ENCODE data around the gene LCN1.
A peak's percentile ranks its signal among the peaks of the same experiment; 100 is the strongest.
"Not testable (repeated sequence)": the region's sequence is repeated elsewhere in the genome, so short reads cannot be mapped to it uniquely, and the experiment has no call there.

Gene LCN1

GRCh38 chr9:135549478-135550343 is 28.5 kb downstream of the LCN1 start:
- DNase-seq, result not testable (repeated sequence)

- DNase-seq, result no peak
These were observed 29.2 kb downstream of the LCN1 start for GRCh38 chr9:135550344-135550918.

GRCh38 chr9:135551031-135551430 is 29.8 kb downstream of the LCN1 start:
- DNase-seq, result no peak

- DNase-seq, result no peak
These were observed 30.2 kb downstream of the LCN1 start for GRCh38 chr9:135551456-135551855.

GRCh38 chr9:135552021-135552697 is 30.9 kb downstream of the LCN1 start:
- no peak for DNase-seq

- DNase-seq, result no peak
These were observed 31.5 kb downstream of the LCN1 start for GRCh38 chr9:135552698-135553171.

GRCh38 chr9:135554718-135555117 is 33.5 kb downstream of the LCN1 start:
- DNase-seq, result no peak

GRCh38 chr9:135555203-135555602 is 34.0 kb downstream of the LCN1 start:
- DNase-seq, result no peak

GRCh38 chr9:135555910-135556309 is 34.7 kb downstream of the LCN1 start:
- no peak for DNase-seq

GRCh38 chr9:135559606-135560005 is 38.4 kb downstream of the LCN1 start:
- no peak for DNase-seq

GRCh38 chr9:135561391-135562234 is 40.4 kb downstream of the LCN1 start, which contains the start of gene PAEP:
Gene PAEP (plus strand): TSS chr9:135561756.
- DNase-seq, result no peak

- no peak for DNase-seq
These were observed 41.0 kb downstream of the LCN1 start for GRCh38 chr9:135562235-135562745.

- DNase-seq, result no peak
These were observed 41.8 kb downstream of the LCN1 start for GRCh38 chr9:135563039-135563476.

- no peak for DNase-seq
These were observed 42.6 kb downstream of the LCN1 start for GRCh38 chr9:135563858-135564257.

GRCh38 chr9:135565141-135565628 is 43.9 kb downstream of the LCN1 start:
- DNase-seq, result no peak

GRCh38 chr9:135565636-135566035 is 44.4 kb downstream of the LCN1 start:
- no peak for DNase-seq

GRCh38 chr9:135566552-135566951 is 45.3 kb downstream of the LCN1 start:
- no peak for DNase-seq

- no peak for DNase-seq
These were observed 46.1 kb downstream of the LCN1 start for GRCh38 chr9:135567311-135567710.

GRCh38 chr9:135568026-135568425 is 46.8 kb downstream of the LCN1 start:
- no peak for DNase-seq

GRCh38 chr9:135570456-135570855 is 49.2 kb downstream of the LCN1 start:
- peak in 1 of 2 experiments; percentile 0 for DNase-seq

- DNase-seq, result no peak
These were observed 51.0 kb downstream of the LCN1 start for GRCh38 chr9:135572233-135572632.

GRCh38 chr9:135573124-135573523 is 51.9 kb downstream of the LCN1 start:
- DNase-seq, result no peak
